Type B pancreatic cell (in vitro differentiated cells): ENCODE data around the gene CEP128. TPM values are rescaled to one million over a fixed set of nuclear protein-coding genes. Genes with fewer than 3 reads are reported as not detected.

Experiments
- DNase-seq: peaks from one replicate; pipeline ENCODE4 v3.0.0; 2021; ENCODE audit warnings: mixed read lengths; ENCODE audit not compliant: unreplicated experiment; ENCODE audit errors: extremely low spot score
- H3K27ac Mint-ChIP-seq: 2 replicates; pipeline ENCODE4 v1.8.0; 2021; ENCODE audit warnings: mild to moderate bottlenecking, mixed read lengths
- H3K27me3 Mint-ChIP-seq: 2 replicates; pipeline ENCODE4 v1.8.0; 2021; ENCODE audit warnings: mixed read lengths
- H3K36me3 Mint-ChIP-seq: 2 replicates; pipeline ENCODE4 v1.8.0; 2021; ENCODE audit warnings: mixed read lengths
- H3K4me1 Mint-ChIP-seq: one replicate; pipeline ENCODE4 v1.8.0; 2021; ENCODE audit warnings: mixed read lengths; ENCODE audit not compliant: unreplicated experiment
- H3K4me3 Mint-ChIP-seq: 2 replicates; pipeline ENCODE4 v1.8.0; 2021; ENCODE audit warnings: mild to moderate bottlenecking, mixed read lengths
- H3K9me3 Mint-ChIP-seq: 2 replicates; pipeline ENCODE4 v1.8.0; 2021; ENCODE audit warnings: mixed read lengths
- total RNA-seq: library from RNA; stranded (reverse); gene quantifications from 2 replicates; pipeline ENCODE4 v1.2.1, GENCODE V29; 2021; ENCODE audit warnings: low replicate concordance
- TF ChIP-seq, protein P1 (sequence below): fragments of 200-600 bp; sonication (generic); conservative IDR thresholded peaks from 2 replicates; pipeline ENCODE4 v1.5.0; 2021; ENCODE audit warnings: antibody characterized with exemption, mild to moderate bottlenecking

Gene CEP128
- total RNA-seq, 1 donor from 2014 or later: 17.7 TPM

DNA sequence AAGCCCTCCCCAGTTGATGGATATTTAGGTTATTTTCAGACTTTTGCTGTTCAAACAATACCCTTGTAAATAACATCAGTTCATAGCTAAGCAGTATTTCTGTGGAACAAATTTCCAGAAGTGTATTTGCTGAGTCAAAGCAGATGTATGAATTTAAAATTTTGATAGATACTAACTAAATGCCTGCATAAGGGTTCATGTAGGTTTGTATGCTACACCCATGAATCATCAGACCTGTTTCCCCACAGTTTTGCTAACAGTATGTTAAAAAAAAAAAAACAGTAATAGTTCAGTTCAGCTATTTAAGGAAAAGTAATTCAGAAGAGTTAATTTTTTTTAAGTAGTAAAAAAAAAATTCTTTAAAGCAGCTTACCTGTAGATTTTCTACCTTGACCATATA, 494.1 kb downstream of the CEP128 start:
- no peak for DNase-seq
- Mint-ChIP-seq H3K4me1 (no peaks in the 10 kb centered on the region), H3K27ac (no peak overlapping the region), H3K9me3 (peaks cover 14% of the 10 kb centered on the region), H3K4me3 (no peak overlapping the region), H3K27me3 (no peaks in the 10 kb centered on the region), H3K36me3 (peaks cover 11% of the 10 kb centered on the region)
- TF ChIP-seq, protein P1, sequence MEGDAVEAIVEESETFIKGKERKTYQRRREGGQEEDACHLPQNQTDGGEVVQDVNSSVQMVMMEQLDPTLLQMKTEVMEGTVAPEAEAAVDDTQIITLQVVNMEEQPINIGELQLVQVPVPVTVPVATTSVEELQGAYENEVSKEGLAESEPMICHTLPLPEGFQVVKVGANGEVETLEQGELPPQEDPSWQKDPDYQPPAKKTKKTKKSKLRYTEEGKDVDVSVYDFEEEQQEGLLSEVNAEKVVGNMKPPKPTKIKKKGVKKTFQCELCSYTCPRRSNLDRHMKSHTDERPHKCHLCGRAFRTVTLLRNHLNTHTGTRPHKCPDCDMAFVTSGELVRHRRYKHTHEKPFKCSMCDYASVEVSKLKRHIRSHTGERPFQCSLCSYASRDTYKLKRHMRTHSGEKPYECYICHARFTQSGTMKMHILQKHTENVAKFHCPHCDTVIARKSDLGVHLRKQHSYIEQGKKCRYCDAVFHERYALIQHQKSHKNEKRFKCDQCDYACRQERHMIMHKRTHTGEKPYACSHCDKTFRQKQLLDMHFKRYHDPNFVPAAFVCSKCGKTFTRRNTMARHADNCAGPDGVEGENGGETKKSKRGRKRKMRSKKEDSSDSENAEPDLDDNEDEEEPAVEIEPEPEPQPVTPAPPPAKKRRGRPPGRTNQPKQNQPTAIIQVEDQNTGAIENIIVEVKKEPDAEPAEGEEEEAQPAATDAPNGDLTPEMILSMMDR: no peak

Other genes starting within 250 kb of the CEP128 start
- gene TSHR, start 13.9 kb upstream of the CEP128 start, total RNA-seq: 0.65 and 1.6 TPM in 2 replicates